ENCODE measurements around the gene LRRK2.

Gene LRRK2

DNA sequence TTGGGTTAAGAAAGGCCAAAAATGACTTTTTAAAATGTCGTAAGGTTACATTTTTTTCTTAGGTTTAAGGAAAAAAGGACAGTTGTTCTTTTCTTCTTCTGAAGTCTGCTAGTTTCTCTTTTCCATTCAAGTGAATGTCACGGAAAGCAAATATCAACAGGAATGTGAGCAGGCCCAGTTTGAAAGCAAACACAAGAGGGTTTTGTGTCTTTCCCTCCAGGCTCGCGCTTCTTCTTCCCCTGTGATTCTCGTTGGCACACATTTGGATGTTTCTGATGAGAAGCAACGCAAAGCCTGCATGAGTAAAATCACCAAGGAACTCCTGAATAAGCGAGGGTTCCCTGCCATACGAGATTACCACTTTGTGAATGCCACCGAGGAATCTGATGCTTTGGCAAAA, 85.4 kb downstream of the LRRK2 start:
- TF ChIP-seq TAF1 (IDR thresholded peaks at IDR 0.05; ENCODE audit: borderline replicate concordance, insufficient read depth, low read length) = no peak
- TF ChIP-seq POLR2AphosphoS5 (IDR thresholded peaks at IDR 0.05; ENCODE audit: low read depth, low read length) = no peak
- no peak for TF ChIP-seq FOXP2 (optimal IDR thresholded peaks at IDR 0.05; ENCODE audit: borderline replicate concordance, extremely low read depth, extremely low read length, insufficient read depth)
- TF ChIP-seq, protein P1, sequence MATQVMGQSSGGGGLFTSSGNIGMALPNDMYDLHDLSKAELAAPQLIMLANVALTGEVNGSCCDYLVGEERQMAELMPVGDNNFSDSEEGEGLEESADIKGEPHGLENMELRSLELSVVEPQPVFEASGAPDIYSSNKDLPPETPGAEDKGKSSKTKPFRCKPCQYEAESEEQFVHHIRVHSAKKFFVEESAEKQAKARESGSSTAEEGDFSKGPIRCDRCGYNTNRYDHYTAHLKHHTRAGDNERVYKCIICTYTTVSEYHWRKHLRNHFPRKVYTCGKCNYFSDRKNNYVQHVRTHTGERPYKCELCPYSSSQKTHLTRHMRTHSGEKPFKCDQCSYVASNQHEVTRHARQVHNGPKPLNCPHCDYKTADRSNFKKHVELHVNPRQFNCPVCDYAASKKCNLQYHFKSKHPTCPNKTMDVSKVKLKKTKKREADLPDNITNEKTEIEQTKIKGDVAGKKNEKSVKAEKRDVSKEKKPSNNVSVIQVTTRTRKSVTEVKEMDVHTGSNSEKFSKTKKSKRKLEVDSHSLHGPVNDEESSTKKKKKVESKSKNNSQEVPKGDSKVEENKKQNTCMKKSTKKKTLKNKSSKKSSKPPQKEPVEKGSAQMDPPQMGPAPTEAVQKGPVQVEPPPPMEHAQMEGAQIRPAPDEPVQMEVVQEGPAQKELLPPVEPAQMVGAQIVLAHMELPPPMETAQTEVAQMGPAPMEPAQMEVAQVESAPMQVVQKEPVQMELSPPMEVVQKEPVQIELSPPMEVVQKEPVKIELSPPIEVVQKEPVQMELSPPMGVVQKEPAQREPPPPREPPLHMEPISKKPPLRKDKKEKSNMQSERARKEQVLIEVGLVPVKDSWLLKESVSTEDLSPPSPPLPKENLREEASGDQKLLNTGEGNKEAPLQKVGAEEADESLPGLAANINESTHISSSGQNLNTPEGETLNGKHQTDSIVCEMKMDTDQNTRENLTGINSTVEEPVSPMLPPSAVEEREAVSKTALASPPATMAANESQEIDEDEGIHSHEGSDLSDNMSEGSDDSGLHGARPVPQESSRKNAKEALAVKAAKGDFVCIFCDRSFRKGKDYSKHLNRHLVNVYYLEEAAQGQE (IDR thresholded peaks at IDR 0.05; ENCODE audit: insufficient read depth in 1 of 2, low read depth in 2 of 2, low read length in 2 of 2) = no peak
- TF ChIP-seq SIN3A (IDR thresholded peaks at IDR 0.05; ENCODE audit: borderline replicate concordance, insufficient read depth, low read length) = no peak

DNA sequence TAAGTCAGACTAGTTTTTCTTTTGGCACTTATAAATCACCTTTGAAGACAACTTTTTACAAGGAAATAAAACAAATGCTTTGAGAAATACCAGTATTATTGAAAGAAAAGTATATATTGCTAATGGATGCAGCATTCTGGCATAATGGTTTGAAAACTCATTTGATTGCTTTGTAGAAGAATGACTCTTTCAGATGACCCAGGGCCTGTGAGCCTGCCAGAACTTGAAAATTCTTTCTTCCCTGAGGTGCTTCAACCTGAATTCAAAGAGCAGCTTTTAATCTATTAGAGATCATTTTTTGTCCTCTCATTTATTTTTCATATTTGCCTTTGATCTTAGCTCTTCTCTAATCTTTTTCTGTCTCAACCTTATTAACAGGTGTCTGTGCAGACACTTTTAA, 87.4 kb downstream of the LRRK2 start:
- no peak for TF ChIP-seq SIN3A (IDR thresholded peaks at IDR 0.05; ENCODE audit: borderline replicate concordance, insufficient read depth, low read length)

- TF ChIP-seq, protein P1 (IDR thresholded peaks at IDR 0.05; ENCODE audit: insufficient read depth in 1 of 2, low read depth in 2 of 2, low read length in 2 of 2) = no peak
- TF ChIP-seq TAF1 (IDR thresholded peaks at IDR 0.05; ENCODE audit: borderline replicate concordance, insufficient read depth, low read length) (no peak), SIN3A (IDR thresholded peaks at IDR 0.05; ENCODE audit: borderline replicate concordance, insufficient read depth, low read length) (no peak), POLR2AphosphoS5 (IDR thresholded peaks at IDR 0.05; ENCODE audit: low read depth, low read length) (no peak), FOXP2 (optimal IDR thresholded peaks at IDR 0.05; ENCODE audit: borderline replicate concordance, extremely low read depth, extremely low read length, insufficient read depth) (no peak)
Observed at GRCh38 chr12:40312982-40313576, 88.3 kb downstream of the LRRK2 start.

GRCh38 chr12:40313928-40314327, 89.1 kb downstream of the LRRK2 start:
- TF ChIP-seq TAF1 (IDR thresholded peaks at IDR 0.05; ENCODE audit: borderline replicate concordance, insufficient read depth, low read length) = no peak

GRCh38 chr12:40314927-40315326, 90.1 kb downstream of the LRRK2 start:
- TF ChIP-seq, protein P1 (IDR thresholded peaks at IDR 0.05; ENCODE audit: insufficient read depth in 1 of 2, low read depth in 2 of 2, low read length in 2 of 2) = no peak
- TF ChIP-seq POLR2AphosphoS5 (IDR thresholded peaks at IDR 0.05; ENCODE audit: low read depth, low read length) (no peak), SIN3A (IDR thresholded peaks at IDR 0.05; ENCODE audit: borderline replicate concordance, insufficient read depth, low read length) (no peak), FOXP2 (optimal IDR thresholded peaks at IDR 0.05; ENCODE audit: borderline replicate concordance, extremely low read depth, extremely low read length, insufficient read depth) (no peak)

DNA sequence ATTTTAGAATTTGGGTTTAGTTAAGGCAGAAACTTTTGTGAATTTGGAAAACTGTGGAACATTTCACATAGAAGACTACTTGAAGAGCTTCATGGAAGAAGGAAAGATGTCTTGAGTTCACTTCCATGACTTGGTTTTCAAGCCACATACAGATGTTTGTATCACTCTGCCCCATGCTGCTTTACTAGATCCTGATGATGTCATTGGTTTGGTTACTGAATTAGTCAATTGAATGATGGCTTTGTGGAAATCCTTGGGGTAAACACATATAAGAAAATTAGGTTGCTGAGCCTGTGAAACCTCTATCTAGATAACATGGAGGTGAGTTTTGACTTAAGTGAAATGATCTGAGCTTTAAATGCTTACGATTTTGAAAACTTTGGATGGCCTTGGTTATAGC, 90.6 kb downstream of the LRRK2 start:
- TF ChIP-seq, protein P1 (IDR thresholded peaks at IDR 0.05; ENCODE audit: insufficient read depth in 1 of 2, low read depth in 2 of 2, low read length in 2 of 2) = no peak
- TF ChIP-seq POLR2AphosphoS5 (IDR thresholded peaks at IDR 0.05; ENCODE audit: low read depth, low read length) = no peak
- no peak for TF ChIP-seq SIN3A (IDR thresholded peaks at IDR 0.05; ENCODE audit: borderline replicate concordance, insufficient read depth, low read length)
- no peak for TF ChIP-seq TAF1 (IDR thresholded peaks at IDR 0.05; ENCODE audit: borderline replicate concordance, insufficient read depth, low read length)
